Retinal pigment epithelial cell (primary cell): ENCODE results near the gene LZTS3.
A peak's percentile ranks its signal among the peaks of the same experiment; 100 is the strongest.
"Not testable (repeated sequence)": the region's sequence is repeated elsewhere in the genome, so short reads cannot be mapped to it uniquely, and the experiment has no call there.

Source experiments
- DNase-seq: peaks from one replicate; pipeline ENCODE4 v3.0.0-alpha.2; 2010; ENCODE audit warnings: low read depth
- H3K4me3 ChIP-seq: 2 replicates; pipeline ENCODE4 v1.5.1; 2011; ENCODE audit warnings: mild to moderate bottlenecking, low read length, control low read depth, moderate library complexity
- TF ChIP-seq, protein P1 (sequence below): conservative IDR thresholded peaks from 2 replicates; pipeline ENCODE4 v1.5.1; 2011; ENCODE audit warnings: low read depth, low read length, control low read depth, inconsistent platforms

LZTS3 gene

DNA sequence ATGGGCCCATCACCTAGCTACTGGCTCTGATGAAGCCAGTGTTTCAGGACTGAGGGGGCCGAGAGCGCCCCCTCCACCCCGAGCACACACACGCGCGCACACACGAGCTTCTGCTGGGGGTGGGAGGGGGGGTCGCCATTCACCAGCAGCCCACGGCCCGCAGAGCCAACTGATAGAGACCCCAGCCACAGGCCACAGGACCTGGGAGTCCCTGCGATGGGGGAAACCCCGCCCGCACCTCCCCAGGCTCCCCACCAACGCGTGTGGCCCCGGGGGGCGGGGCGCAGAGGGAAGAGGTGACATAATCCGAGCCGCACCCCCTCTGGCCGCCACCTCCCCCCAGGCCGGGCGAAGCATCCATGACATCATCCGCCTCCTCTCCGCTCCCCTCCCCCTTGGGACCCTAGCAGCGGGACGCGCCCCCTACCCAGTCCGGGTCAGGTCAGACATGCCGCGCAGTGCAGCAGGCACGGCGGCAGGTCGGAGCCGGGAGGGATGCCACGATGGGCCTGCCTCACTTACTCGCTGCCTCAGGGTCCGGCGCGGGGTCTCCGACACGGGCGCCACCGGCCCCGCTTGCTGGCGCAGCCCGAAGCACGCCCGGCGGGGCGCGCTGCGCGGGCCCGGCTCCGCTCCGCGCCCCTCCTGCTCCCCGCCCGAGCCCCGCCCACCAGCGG, at the start of gene LZTS3:
Gene LZTS3 (minus strand): TSS at position 617 of the 677 bp plus-strand sequence. CDS start 6,386 bp downstream, outside the sequence.
- H3K4me3 ChIP-seq, result peak within 1 kb of the TSS; percentile 74
- TF ChIP-seq, protein P1, sequence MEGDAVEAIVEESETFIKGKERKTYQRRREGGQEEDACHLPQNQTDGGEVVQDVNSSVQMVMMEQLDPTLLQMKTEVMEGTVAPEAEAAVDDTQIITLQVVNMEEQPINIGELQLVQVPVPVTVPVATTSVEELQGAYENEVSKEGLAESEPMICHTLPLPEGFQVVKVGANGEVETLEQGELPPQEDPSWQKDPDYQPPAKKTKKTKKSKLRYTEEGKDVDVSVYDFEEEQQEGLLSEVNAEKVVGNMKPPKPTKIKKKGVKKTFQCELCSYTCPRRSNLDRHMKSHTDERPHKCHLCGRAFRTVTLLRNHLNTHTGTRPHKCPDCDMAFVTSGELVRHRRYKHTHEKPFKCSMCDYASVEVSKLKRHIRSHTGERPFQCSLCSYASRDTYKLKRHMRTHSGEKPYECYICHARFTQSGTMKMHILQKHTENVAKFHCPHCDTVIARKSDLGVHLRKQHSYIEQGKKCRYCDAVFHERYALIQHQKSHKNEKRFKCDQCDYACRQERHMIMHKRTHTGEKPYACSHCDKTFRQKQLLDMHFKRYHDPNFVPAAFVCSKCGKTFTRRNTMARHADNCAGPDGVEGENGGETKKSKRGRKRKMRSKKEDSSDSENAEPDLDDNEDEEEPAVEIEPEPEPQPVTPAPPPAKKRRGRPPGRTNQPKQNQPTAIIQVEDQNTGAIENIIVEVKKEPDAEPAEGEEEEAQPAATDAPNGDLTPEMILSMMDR, result no peak
- no peak for DNase-seq

- no peak for DNase-seq
- H3K4me3 ChIP-seq, result no peak overlapping the region
- TF ChIP-seq, protein P1, result no peak
Observed at GRCh38 chr20:3221398-3222226, 48.3 kb upstream of the LZTS3 start.

DNA sequence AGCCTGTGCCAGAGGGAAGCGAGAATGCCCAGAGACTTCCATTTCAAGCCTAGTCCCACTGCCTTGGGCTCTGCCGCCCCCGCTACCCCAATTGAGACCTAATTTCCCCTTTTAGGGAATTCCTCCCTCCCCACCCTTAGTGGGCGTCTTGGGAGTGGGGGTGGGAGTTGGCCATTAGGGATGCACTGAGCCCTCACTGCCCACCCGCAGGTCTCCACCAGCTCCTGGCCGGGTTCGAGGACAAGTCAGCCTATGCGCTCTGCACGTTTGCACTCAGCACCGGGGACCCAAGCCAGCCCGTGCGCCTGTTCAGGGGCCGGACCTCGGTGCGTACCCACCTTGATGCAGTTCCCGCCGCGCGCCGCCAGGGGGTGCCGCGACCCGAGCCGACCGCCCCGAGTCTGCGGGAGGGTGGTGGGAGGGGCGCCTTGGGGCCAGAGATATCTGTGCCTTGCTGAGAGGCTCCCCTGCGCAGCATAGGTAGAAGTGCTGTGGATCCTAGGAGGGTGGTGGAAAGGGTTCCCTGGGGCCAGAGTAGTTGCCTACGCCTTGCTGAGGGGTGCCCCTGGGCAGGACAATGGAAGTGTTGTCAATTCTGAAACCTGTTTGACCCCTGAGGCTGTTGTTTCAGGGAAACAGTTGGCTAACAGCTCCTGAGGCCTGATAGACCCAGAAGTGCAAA, 45.1 kb upstream of the LZTS3 start:
- TF ChIP-seq, protein P1, result peak; percentile 78
- DNase-seq, result no peak
- H3K4me3 ChIP-seq, result no peak overlapping the region

GRCh38 chr20:3215359-3215917, 42.1 kb upstream of the LZTS3 start:
- H3K4me3 ChIP-seq, result not testable (repeated sequence)

DNA sequence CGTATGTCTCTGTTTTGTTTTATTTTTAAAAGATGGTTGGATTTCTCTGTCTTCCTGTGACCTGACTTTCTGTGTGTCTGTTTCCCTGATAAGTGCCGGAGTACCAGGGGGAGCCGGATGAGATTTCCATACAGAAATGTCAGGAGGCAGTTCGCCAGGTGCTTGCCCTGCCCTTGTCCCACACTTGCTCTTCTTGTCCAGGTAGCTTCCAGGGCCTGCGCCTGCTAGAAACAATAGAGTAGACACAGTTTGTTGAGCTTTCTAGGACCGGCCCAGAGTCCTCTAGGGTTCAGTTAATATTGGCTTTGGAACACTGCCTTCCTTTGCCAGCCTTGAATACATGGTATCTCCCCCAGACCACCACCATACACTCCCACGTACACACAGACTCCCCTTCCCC, 39.9 kb upstream of the LZTS3 start:
- no peak overlapping the region for H3K4me3 ChIP-seq
- DNase-seq, result no peak
- TF ChIP-seq, protein P1, result no peak

More at GRCh38 chr20:3215359-3215917, 42.1 kb upstream of the LZTS3 start:
- DNase-seq, result not testable (repeated sequence)

DNA sequence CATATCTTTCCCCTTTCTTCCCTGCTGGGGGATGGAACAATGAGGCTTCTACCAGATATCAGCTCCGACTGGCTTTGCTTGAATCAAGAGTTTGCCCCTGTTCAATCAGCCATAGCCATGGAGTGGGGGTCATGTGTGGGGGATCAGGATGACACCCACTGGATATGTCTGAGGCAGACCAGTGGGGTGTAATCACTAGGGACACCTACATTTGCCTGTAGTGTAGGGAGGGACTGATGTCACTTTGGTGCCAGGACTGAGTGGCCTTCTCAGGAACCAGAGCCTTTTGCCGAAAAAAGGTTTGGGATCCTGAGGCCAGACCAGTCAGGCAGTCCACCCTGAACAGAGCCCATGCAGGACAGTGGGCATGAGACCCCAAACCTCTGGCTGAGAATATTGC, 37.0 kb upstream of the LZTS3 start:
- DNase-seq, result no peak
- H3K4me3 ChIP-seq, result peak overlapping the region; percentile 96
- TF ChIP-seq, protein P1, result no peak

- DNase-seq, result no peak
- TF ChIP-seq, protein P1, result no peak
- peak overlapping the region; percentile 96 for H3K4me3 ChIP-seq
Observed at GRCh38 chr20:3209946-3210317, 36.6 kb upstream of the LZTS3 start.
